GM21515 (cell line): Measurements from ENCODE around the gene PNLIPRP3.

Experiments
- ATAC-seq: cut with Tn5 transposase; IDR thresholded peaks from one replicate; pipeline ENCODE4 v1.9.1; 2021; ENCODE audit not compliant: unreplicated experiment

PNLIPRP3 gene

GRCh38 chr10:116444527-116445142 lies 17.0 kb downstream of the PNLIPRP3 start:
- peak; percentile 87 for ATAC-seq

GRCh38 chr10:116450861-116451260 lies 23.2 kb downstream of the PNLIPRP3 start:
- no peak for ATAC-seq

GRCh38 chr10:116451711-116452337 lies 24.2 kb downstream of the PNLIPRP3 start:
- ATAC-seq: no peak

GRCh38 chr10:116452338-116452720 lies 24.7 kb downstream of the PNLIPRP3 start:
- no peak for ATAC-seq

GRCh38 chr10:116457488-116457887 lies 29.8 kb downstream of the PNLIPRP3 start:
- no peak for ATAC-seq

GRCh38 chr10:116460219-116460618 lies 32.6 kb downstream of the PNLIPRP3 start:
- ATAC-seq: no peak

- ATAC-seq: no peak
Measured at GRCh38 chr10:116461680-116462079, 34.0 kb downstream of the PNLIPRP3 start.

- ATAC-seq: no peak
Measured at GRCh38 chr10:116464257-116464656, 36.6 kb downstream of the PNLIPRP3 start.

GRCh38 chr10:116465546-116465945 lies 37.9 kb downstream of the PNLIPRP3 start:
- ATAC-seq: no peak

GRCh38 chr10:116466715-116467422 lies 39.2 kb downstream of the PNLIPRP3 start:
- no peak for ATAC-seq

- no peak for ATAC-seq
Measured at GRCh38 chr10:116469437-116469836, 41.8 kb downstream of the PNLIPRP3 start.

GRCh38 chr10:116470071-116470470 lies 42.4 kb downstream of the PNLIPRP3 start:
- no peak for ATAC-seq

GRCh38 chr10:116470768-116471415 lies 43.2 kb downstream of the PNLIPRP3 start:
- ATAC-seq: no peak

- ATAC-seq: no peak
Measured at GRCh38 chr10:116472891-116473290, 45.2 kb downstream of the PNLIPRP3 start.

GRCh38 chr10:116475866-116476265 lies 48.2 kb downstream of the PNLIPRP3 start:
- ATAC-seq: no peak

- no peak for ATAC-seq
Measured at GRCh38 chr10:116476461-116476860, 48.8 kb downstream of the PNLIPRP3 start.

- no peak for ATAC-seq
Measured at GRCh38 chr10:116477986-116478664, 50.5 kb downstream of the PNLIPRP3 start.

- no peak for ATAC-seq
Measured at GRCh38 chr10:116486770-116487448, 59.3 kb downstream of the PNLIPRP3 start.

GRCh38 chr10:116487522-116488430 lies 60.1 kb downstream of the PNLIPRP3 start:
- no peak for ATAC-seq

GRCh38 chr10:116489460-116489859 lies 61.8 kb downstream of the PNLIPRP3 start:
- no peak for ATAC-seq
